Measurements from ENCODE around the gene MYO16.
A peak's percentile ranks its signal among the peaks of the same experiment; 100 is the strongest.

The MYO16 gene

GRCh38 chr13:108667205-108667604 is 37.8 kb downstream of the MYO16 start:
- DNase-seq = no peak

- DNase-seq = no peak
Measured at GRCh38 chr13:108669381-108669780, 40.0 kb downstream of the MYO16 start.

GRCh38 chr13:108674346-108674745 is 44.9 kb downstream of the MYO16 start:
- no peak for DNase-seq

GRCh38 chr13:108674771-108675170 is 45.4 kb downstream of the MYO16 start:
- no peak for DNase-seq

- DNase-seq = no peak
Measured at GRCh38 chr13:108676620-108677019, 47.2 kb downstream of the MYO16 start.

GRCh38 chr13:108677806-108678205 is 48.4 kb downstream of the MYO16 start:
- DNase-seq = no peak

GRCh38 chr13:108680011-108680410 is 50.6 kb downstream of the MYO16 start:
- DNase-seq = no peak

- DNase-seq = no peak
Measured at GRCh38 chr13:108681986-108682575, 52.7 kb downstream of the MYO16 start.

- DNase-seq = no peak
Measured at GRCh38 chr13:108682714-108683113, 53.3 kb downstream of the MYO16 start.

- DNase-seq = no peak
Measured at GRCh38 chr13:108686027-108686426, 56.6 kb downstream of the MYO16 start.

- no peak for DNase-seq
Measured at GRCh38 chr13:108690726-108691125, 61.3 kb downstream of the MYO16 start.

- no peak for DNase-seq
Measured at GRCh38 chr13:108700422-108701170, 71.2 kb downstream of the MYO16 start.

- no peak for DNase-seq
Measured at GRCh38 chr13:108702171-108702570, 72.8 kb downstream of the MYO16 start.

- DNase-seq = no peak
Measured at GRCh38 chr13:108705031-108705430, 75.6 kb downstream of the MYO16 start.

- no peak for DNase-seq
Measured at GRCh38 chr13:108707584-108707983, 78.2 kb downstream of the MYO16 start.

- DNase-seq = no peak
Measured at GRCh38 chr13:108708921-108709320, 79.5 kb downstream of the MYO16 start.

- DNase-seq = no peak
Measured at GRCh38 chr13:108711386-108711785, 82.0 kb downstream of the MYO16 start.

GRCh38 chr13:108725471-108725870 is 96.1 kb downstream of the MYO16 start:
- DNase-seq = no peak

- DNase-seq = no peak
Measured at GRCh38 chr13:108728370-108728769, 99.0 kb downstream of the MYO16 start.

- no peak for DNase-seq
Measured at GRCh38 chr13:108733022-108733560, 103.7 kb downstream of the MYO16 start.

- peak; percentile 15 for DNase-seq
Measured at GRCh38 chr13:108734676-108735075, 105.3 kb downstream of the MYO16 start.

GRCh38 chr13:108741930-108742329 is 112.5 kb downstream of the MYO16 start:
- DNase-seq = no peak

GRCh38 chr13:108742701-108743451 is 113.5 kb downstream of the MYO16 start:
- DNase-seq = no peak

- no peak for DNase-seq
Measured at GRCh38 chr13:108743522-108743921, 114.1 kb downstream of the MYO16 start.
